Inflammatory macrophage treated with lipopolysaccharide for 1 hour (primary cell): ENCODE results near the gene HPD.
"Not testable (repeated sequence)": the region's sequence is repeated elsewhere in the genome, so short reads cannot be mapped to it uniquely, and the experiment has no call there.

ENCODE experiments used
- DNase-seq, 2 donors: peaks; one replicate each; pipeline ENCODE4 v3.0.0-alpha.2; 2020 to 2022

HPD gene

GRCh38 chr12:121796855-121797751 is 61.6 kb downstream of the HPD start:
- DNase-seq, result peak in 1 of 2 donors; percentile 62

GRCh38 chr12:121795034-121795968 is 63.4 kb downstream of the HPD start:
- DNase-seq, result peak; percentile 67 to 96

- no peak for DNase-seq
Observed at GRCh38 chr12:121794534-121795033, 64.1 kb downstream of the HPD start.

GRCh38 chr12:121793838-121794533 is 64.7 kb downstream of the HPD start:
- peak; percentile 92 to 97 for DNase-seq

GRCh38 chr12:121793440-121793837 is 65.2 kb downstream of the HPD start, which contains the start of gene RHOF:
Gene RHOF (minus strand): TSS chr12:121793688. CDS start chr12:121793633, 55 bp downstream.
- peak; percentile 74 to 79 for DNase-seq

GRCh38 chr12:121792607-121793439 is 65.8 kb downstream of the HPD start:
- DNase-seq, result peak in 1 of 2 donors; percentile 31

GRCh38 chr12:121791671-121792551 is 66.7 kb downstream of the HPD start:
- DNase-seq, result peak in 1 of 2 donors; percentile 63

GRCh38 chr12:121790785-121791184 is 67.9 kb downstream of the HPD start:
- not testable (repeated sequence) for DNase-seq

- DNase-seq, result peak; percentile 81 to 88
Observed at GRCh38 chr12:121789800-121790728, 68.6 kb downstream of the HPD start.
